T-helper 22 cell (primary cell): ENCODE results near the gene ETFA.
"Not testable (repeated sequence)": the region's sequence is repeated elsewhere in the genome, so short reads cannot be mapped to it uniquely, and the experiment has no call there.

Experiments
- DNase-seq: peaks from one replicate; pipeline ENCODE4 v3.0.0-alpha.2; 2020; ENCODE audit warnings: low read depth

Gene ETFA

DNA sequence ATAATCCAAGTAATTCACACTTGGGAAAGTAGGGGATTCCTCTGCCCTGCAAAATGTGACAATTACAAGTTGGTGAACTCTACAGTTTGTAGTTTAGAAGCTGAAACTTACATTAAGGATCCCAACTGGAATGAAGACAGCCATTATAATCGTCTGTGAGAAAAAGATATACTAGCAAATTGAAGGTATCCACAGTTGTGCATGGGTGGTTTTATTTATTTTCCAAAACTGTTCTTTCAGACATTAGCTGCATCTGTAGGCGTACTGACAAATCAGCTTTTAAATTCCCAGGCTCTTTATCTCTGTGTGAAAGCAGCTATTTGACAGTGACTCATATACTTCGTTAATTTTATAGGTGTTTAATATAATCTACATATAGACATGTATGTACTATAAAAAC is 12.8 kb upstream of the ETFA start:
- no peak for DNase-seq

- DNase-seq, result no peak
These were observed 10.3 kb upstream of the ETFA start for GRCh38 chr15:76321602-76322001.

GRCh38 chr15:76321171-76321570 is 9.9 kb upstream of the ETFA start:
- no peak for DNase-seq

DNA sequence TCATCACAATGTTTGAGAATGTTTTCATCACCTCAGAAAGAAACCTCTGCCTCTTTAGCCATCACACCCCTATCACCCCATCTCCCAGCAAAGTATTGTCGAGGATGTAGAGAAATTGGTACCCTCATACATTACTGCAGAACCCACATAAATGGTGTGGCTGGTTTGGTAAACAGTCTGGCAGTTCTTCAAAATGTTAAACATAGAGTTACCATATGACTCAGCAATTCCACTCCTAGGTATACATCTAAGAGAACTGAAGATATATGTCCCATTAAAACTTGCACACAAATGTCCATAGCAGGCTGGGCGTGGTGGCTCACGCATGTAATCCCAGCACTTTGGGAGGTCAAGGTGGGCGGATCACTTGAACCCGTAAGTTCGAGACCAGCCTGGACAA is 8.7 kb upstream of the ETFA start:
- no peak for DNase-seq

DNA sequence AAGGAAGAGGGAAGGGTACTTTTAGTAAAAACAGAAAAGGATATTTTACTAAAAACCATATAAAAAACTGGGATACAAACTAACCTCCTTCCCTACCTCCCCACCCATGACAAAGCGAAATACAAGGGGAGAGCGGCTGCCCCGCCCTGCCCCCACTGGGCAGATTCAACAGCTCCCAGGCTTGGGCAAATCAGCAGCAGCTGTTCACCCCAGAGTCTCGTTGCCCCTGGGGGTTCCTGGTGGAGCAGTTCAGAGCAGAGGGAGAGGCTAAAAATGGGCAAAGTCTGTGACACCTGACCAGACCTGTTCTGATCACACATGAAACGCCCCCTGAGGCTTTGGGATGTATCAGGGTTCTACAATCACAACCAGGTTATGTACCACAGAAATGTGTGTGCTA is 2.5 kb upstream of the ETFA start:
- DNase-seq, result no peak

DNA sequence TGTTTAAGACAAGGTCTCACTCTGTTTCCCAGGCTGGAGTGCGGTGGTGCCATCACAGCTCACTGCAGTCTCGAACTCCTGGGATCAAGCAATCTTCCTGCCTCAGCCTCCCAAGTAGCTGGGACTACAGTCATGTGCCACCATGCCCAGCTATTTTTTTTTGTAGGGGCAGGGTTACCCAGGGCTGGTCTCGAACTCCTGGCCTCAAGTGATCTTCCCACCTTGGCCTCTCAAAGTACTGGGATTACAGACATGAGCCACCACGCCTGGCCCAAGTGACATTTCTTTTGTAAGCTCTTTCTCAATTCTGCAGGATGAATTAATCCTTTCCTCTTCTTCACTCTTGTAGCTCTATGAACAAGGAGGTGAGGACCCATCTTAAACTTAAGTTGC is 1.9 kb upstream of the ETFA start:
- DNase-seq, result not testable (repeated sequence)

DNA sequence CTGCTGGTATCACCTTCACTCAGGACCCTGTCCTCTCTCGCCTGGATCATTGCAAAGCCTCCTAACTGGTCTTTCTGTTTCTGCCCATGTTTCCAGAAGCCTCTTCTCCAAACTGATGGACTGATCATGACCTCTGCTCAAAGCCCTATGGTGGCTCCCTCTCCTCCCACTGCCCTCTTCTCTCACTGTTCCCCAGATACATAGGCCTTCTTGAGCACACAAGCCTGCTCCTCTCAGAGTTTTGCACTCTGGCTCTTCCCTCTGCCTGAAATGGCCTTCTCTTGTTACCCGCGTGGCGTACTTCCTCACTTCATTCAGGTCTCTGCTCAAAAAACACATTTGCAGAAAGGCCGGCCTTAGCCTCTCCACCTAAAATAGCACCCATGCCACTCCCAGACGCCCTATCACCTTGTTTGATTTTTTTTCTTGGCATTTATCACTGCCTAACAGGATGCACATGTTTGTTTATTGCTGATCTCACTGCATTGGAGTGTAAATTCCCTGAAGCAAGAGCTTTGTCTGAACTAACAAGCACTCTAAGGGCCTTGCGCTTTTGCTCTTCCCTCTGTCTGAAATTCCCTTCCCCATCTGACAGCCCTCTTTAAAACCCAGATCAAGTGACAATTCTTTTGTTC is 1.4 kb upstream of the ETFA start:
- DNase-seq, result no peak

GRCh38 chr15:76310475-76311099 is 682 bp downstream of the ETFA start:
- no peak for DNase-seq

- DNase-seq, result no peak
These were observed 1.5 kb downstream of the ETFA start for GRCh38 chr15:76309601-76310330.

GRCh38 chr15:76303909-76304308 is 7.4 kb downstream of the ETFA start:
- DNase-seq, result no peak

DNA sequence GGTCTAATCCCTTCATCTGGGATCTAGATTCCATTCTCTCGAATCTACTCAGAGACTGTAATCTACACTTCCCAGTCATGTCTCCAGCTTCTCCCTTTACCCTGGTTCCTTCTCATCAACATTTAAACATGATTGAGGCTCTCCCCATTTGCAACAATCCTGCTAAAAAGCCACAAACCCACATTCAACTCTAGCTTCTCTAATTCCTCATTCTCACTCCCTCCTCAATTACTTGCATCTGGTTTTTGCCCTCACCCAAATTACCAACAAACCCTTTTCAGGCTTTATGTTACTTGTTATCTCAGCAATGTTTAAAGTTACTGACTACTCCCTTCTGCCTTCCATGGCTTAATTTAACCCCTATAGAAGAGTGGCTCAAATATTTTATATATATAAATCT is 11.5 kb downstream of the ETFA start:
- DNase-seq, result no peak

DNA sequence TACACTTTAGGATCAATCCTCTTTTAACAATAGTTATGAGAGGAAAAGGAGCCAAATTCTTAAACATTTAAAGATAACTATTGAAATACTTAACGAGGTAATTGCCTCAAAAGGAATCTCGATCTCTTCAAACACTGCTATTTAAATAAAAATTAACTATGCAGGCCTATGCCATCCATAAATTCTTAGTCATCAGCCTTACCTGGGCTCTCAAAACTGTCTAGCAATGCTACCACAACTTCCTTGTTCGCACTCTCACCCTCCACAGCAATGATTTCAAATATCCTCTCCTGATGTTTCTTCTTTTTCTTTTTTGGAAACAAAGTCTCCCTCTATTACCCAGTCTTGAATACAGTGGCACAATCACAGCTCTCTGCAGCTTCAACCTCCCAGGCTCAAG is 12.3 kb downstream of the ETFA start:
- DNase-seq, result no peak

- not testable (repeated sequence) for DNase-seq
These were observed 13.3 kb downstream of the ETFA start for GRCh38 chr15:76297951-76298350.

GRCh38 chr15:76296849-76297248 is 14.4 kb downstream of the ETFA start:
- no peak for DNase-seq

DNA sequence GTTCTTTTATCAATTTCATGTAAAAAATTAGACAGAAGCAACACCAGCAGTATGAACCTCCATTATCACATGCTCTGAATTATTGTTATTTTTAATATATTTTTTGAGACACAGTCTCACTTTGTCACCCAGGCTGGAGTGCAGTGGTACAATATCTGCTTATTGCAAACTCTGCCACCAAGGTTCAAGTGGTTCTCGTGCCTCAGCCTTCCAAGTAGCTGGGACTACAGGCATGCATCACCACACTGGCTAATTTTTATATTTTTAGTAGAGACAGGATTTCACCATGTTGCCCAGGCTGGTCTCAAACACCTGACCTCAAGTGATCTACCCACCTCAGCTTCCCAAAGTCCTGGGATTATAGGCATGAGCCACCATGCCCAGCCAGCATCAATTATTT is 16.8 kb downstream of the ETFA start:
- not testable (repeated sequence) for DNase-seq

DNA sequence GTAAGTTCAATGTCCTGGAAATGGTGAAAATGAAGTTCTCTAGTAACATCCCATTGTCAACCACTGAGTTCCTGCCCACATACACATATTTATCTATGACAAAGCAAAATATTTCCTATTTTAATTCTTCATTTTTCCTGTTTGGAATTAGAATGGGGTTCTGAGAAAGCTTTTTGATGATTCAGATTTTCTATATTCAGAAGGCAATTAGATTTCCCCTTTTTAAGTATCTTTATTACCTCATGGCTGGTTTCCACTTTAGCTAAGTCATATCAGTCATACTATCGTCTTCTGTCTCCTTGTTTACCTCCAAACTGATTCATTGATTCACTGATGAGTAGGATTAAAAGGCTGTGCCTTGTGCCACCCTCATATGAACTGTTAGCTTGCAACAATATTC is 17.9 kb downstream of the ETFA start:
- no peak for DNase-seq

DNA sequence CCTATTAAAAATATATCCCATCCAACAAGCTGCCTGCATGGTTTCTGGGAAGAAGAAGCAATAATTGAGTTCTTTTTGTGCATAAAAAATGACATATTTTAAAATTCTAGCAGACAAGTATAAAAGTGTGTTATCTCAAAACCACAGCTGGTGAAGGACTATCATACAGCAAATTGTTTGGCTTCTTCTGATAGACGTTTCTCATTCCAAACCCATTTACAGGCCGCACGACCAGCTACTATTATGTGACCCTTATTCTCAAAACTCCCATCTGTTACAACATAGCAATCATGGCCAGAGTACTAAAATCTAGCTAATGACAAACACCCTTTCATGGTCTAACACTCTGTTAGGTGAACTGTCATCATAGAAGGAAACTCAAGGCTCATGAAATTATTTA is 21.7 kb downstream of the ETFA start:
- no peak for DNase-seq

GRCh38 chr15:76286271-76286879 is 24.9 kb downstream of the ETFA start:
- DNase-seq, result no peak

DNA sequence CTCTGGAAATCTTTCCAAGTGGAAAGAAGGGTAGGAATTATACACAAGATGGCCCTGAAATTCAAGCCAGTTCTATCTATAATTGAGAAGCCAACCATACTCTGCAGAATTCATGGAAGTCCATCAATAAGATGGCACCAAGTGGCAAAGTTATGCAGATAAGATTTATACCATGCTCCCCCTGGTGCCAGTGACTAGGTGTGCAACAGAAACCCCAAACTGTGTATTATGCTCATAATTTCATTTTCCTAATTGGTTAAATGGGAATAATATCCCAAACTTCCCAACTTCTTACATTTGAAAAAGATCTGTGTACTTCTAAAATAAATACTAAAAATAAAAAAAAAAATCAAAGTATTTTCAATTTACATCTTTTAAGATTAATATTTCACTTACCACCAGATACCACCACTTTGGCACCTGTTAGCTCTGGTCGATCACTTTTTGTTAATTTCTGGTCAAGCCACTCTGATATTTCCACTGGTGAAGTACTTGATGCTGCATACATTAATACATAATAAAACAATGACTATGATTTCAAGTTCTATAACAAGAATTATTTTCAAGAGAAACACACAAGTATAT is 25.9 kb downstream of the ETFA start:
- no peak for DNase-seq

- no peak for DNase-seq
These were observed 28.8 kb downstream of the ETFA start for GRCh38 chr15:76282465-76282864.

- DNase-seq, result no peak
These were observed 32.6 kb downstream of the ETFA start for GRCh38 chr15:76278651-76279050.

DNA sequence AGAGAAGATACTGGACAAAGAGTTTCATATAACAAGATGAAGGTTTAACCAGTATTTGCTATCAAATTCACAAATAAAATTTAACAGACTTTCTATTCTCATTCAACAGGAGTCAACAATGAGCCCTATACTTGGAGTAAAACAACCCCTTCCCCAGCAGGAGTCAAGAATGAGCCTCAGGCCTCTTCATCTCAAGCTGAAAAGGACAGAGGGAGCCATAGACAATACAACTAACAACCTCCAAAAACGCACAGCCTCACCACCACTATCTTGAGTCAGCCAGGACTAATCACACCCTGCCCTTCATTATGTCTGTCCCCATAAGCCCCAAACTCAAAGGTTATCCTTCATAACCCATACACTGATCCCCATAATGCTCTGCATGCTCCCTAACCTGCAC is 36.4 kb downstream of the ETFA start:
- DNase-seq, result no peak

DNA sequence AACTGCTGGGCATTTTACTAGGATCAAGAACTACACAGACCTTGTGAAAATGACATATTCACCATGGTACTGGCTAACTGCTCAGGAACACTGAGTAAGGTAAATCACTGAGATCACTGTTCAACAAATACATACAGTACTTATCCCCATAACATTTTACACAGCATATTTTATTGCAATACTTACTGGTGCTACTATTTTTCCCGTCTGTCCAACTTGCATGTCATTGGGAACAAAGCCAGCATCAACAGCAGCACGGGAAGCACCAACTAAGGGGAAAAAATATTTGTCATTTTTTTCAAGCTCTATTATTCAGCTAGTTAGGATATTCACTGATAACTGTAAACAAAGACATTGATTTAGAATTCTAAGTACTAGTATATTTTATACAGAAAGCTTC is 37.0 kb downstream of the ETFA start:
- no peak for DNase-seq
